Activated CD4-positive, CD25-positive, alpha-beta regulatory T cell treated with anti-CD3 and anti-CD28 coated beads, Interleukin-2, amount 50 U/mL, for 72 hours (primary cell): ENCODE results near the gene HDAC8.
"Not testable (repeated sequence)": the region's sequence is repeated elsewhere in the genome, so short reads cannot be mapped to it uniquely, and the experiment has no call there.

Source experiments
- DNase-seq: peaks from one replicate; pipeline ENCODE4 v3.0.0; 2021

HDAC8 gene

GRCh38 chrX:72572248-72573157, at the start of gene HDAC8:
Gene HDAC8, minus strand, starts transcription at chrX:72572843. Its CDS starts 82 bp downstream, at chrX:72572761.
- DNase-seq, result peak; percentile 33

GRCh38 chrX:72621625-72622485, 49.2 kb upstream of the HDAC8 start:
- DNase-seq, result no peak

DNA sequence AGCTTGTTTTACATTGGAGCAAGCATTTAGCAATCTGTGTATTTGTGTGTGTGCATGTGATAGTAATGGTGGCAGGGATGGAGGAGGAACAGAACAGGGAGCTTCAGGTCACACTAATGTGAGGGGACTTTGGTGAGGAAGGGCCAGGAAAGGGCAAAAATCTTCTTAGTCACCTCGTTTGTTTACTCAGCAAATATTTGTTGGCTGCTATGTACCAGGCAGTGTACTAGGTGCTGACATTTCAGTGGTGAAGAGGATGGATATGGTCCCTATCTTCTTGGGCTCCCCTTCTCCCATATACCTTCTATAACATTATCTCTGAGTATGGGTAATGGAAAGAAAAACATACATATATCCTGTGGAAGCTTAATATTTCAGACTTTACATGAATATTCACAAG, 48.5 kb upstream of the HDAC8 start:
- no peak for DNase-seq

DNA sequence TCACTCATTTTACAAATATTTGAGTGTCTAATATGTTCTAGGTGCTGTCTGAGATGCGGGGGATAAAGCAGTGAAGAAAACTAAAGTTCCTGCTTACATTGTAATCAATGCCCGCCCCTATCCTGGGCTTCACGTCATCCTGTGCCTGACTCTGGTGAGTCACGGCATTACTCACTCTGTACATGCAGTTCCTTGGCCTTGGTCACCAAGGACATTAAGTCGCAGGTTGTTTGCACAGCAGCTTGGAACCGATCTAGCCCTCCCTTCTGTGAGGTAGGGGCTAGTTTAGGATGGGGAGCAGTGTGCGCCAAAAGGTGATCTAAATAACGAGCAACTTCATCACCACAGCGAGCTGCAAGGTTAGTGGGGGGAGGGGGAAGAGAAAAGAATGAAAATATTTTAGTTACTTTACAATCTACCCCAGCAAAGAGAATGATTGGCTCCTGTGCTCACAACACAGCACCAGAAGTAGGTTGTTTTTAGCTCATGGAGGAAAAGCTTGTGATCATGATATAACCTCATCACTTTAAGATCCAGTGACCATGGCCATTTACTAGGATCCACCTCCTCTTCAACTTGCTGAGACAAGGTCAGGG, 48.0 kb upstream of the HDAC8 start:
- peak; percentile 30 for DNase-seq

GRCh38 chrX:72609313-72609712, 36.7 kb upstream of the HDAC8 start:
- DNase-seq, result no peak

DNA sequence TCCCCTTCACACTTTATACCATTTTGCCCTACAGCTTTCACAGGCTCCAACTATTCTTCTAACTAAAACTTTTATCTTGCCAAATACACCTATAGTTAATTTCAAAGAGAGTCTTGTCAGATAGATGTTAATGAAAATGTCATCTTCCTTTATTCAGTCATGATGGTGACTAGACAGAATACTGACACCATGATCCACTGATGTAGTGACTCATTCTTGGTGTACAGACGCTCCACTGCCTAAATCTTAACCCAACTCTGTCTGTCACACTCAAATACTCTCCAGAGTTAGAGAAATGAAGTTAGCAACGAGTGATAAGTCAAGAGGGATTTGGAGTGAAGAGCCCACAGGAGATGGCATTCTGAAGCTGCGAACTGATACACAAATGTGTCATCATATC, 32.1 kb upstream of the HDAC8 start:
- DNase-seq, result no peak

DNA sequence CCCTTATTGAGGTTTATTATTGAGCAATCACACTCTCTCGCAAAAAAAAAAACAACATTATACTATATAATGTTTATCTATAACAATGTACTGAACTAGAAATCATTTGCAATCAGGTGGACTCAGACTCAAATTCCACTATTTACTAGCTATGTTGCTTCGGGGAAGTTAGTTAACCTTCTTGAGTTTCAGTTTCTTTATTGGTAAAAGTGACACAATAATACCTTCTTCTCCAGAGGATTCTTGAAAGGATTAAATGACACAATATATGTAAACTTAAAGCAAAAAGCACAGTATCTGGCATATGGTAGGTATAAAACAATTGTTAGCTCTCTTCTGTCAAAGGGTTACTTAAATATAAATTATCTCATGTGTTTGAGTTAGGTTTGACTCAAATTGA, 31.5 kb upstream of the HDAC8 start:
- DNase-seq, result no peak

DNA sequence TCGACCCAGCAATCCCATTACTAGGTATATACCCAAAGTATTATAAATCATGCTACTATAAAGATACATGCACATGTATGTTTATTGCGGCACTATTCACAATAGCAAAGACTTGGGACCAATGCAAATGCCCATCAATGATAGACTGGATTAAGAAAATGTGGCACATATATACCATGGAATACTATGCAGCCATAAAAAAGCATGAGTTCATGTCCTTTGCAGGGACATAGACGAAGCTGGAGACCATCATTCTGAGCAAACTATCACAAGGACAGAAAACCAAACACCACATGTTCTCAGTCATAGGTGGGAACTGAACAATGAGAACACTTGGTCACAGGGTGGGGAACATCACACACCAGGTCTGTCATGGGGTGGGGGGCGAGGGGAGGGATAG, 18.4 kb upstream of the HDAC8 start:
- not testable (repeated sequence) for DNase-seq

- DNase-seq, result no peak
These were observed 11.5 kb upstream of the HDAC8 start for GRCh38 chrX:72584163-72584562.

DNA sequence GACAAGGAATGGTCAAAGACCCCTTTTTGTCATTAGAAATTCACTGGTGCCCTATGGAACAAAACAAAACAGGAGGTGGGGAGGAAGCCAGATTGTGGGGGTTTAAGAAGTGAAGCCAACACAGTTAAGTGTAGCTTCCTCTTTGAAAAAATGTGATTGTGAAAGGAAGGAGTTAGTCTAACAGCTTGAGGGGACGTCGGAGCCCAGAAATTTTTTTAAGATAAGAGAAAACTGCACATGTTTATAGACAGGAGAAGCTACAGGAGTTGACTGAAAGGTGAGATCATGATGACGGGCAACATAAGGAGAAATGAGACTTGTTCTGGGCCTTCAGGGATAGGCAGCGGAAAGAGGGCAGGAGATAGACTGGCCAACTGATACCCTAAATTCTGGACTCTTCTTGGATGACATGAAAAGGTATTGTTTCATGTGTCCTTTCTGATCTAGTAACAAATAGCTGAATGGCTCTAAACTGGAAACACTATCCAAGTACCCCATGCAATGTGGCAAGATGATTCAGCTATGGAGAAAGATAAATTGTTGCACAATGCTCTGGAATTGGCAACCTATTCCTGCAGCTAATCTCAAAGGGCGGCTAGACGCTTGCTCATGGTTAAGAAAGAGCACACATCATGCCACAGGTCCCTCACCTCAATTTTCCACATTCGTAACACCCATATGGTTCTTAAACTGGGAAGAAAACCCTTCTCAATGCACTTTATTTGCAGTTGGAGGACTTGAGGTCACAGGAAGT, 3.7 kb upstream of the HDAC8 start:
- no peak for DNase-seq

- no peak for DNase-seq
These were observed 492 bp upstream of the HDAC8 start for GRCh38 chrX:72573158-72573511.

DNA sequence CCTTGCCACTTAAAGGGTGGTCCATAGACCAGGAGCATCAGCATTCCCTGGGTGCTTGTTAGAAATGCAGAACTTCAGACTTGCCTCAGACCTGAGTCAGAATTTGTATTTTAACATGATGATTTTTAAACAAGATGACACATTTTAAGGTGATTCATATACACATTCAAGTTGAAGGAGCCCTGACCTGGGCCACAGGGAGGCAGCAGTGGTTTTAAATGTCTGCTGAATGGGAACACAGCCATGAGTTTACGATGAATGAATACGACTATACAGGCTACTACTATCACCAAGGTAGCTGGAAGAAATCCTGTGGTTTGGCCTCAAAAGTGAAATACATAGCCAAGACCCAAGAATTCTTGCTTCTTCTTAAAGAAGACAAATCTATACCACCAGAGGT, 2.9 kb downstream of the HDAC8 start:
- no peak for DNase-seq

DNA sequence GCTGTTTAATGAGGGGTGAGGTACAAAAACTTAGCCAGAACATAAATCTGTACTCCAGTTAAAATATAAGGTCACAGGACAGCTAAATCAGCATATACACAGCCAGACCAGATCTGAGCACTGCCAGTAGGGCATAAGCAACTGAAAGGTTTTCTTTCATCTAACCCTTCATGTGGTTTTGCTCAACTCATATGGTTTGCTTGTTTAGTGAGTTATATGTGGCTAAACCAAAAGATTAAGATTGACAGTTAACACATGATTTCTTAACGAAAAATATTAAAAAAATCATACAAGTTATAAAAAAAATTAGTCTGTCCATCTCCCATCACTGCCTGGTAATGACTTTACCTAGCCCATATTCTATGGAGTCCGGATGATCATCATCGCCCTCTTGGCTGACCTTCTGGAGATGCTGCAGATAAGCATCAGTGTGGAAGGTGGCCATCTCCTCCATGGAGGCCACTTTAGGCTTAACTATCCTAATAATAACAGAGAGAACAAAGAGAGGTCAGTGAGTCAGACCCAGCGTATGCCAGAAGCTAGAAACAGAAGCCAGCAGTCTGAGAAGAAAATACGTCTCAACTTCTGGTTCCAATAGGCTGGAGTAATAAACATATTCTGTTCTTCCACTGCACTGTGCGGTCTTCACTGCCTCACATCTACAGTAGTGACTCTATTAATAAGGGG, 4.1 kb downstream of the HDAC8 start:
- DNase-seq, result no peak

GRCh38 chrX:72566448-72566847, 6.2 kb downstream of the HDAC8 start:
- DNase-seq, result no peak

DNA sequence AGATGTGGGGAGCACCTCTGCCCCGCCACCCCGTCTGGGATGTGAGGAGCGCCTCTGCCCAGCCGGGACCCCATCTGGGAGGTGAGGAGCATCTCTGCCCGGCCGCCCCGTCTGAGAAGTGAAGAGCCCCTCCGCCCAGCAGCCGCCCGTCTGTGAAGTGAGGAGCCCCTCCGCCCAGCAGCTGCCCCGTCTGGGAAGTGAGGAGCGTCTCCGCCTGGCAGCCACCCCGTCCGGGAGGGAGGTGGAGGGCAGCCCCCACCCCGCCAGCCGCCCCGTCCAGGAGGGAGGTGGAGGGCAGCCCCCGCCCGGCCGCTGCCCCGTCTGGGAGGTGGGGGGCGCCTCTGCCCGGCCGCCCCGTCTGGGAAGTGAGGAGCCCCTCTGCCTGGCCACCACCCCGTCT, 13.0 kb downstream of the HDAC8 start:
- not testable (repeated sequence) for DNase-seq

GRCh38 chrX:72554448-72555140, 18.0 kb downstream of the HDAC8 start:
- DNase-seq, result no peak

DNA sequence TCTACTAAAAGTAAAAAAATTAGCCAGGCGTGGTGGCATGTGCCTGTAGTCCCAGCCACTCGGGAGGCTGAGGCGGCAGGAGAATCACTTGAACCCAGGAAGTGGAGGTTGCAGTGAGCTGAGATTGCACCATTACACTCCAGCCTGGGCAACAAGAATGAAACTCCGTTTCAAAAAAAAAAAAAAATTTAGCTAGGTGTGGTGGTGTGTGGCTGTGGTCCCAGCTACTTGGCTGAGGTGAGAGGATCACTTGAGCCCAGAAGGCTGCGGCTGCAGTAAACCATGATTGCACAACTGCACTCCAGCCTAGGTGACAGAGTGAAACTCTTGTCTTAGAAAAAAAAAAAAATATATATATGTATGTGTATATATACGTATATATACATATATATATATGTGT, 20.2 kb downstream of the HDAC8 start:
- not testable (repeated sequence) for DNase-seq

DNA sequence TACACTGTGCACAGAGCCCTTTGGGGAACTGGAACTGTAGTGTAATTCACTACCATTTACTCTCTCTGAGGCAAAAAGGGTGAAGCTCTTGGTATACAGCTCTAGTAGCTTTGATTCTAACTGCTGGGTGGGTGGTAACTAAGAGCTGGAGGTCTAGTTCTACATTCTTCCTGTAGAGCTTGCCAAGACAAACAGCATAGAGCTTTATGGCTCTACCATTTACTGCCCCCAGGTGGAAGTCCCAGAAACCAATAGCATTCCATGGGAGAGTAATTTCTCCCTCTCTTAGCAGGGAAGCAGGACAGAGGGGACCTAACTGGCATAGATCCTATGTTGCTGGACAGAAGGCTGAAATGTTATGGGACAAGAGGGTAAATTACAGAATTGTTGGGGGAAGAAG, 26.7 kb downstream of the HDAC8 start:
- DNase-seq, result no peak

GRCh38 chrX:72540318-72540717, 32.3 kb downstream of the HDAC8 start:
- no peak for DNase-seq

- DNase-seq, result no peak
These were observed 32.8 kb downstream of the HDAC8 start for GRCh38 chrX:72539822-72540221.

DNA sequence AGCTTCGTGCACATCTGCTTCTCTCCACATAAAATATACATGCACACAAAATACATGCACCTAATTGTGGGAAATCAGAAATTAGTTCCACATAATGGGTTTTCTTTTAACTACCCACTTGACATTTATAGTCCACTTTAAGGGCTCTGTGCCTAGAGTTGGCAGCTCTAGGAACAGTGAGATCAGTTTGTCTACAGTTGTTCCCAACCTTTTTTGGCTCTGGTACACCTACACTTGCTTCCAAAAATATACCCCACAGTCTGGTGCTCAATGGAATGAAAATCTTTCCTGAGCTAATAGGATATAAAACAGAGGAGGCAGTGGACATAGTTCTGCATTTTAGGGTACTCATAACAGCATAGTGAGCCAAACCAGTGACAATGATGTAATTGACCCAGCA, 36.1 kb downstream of the HDAC8 start:
- DNase-seq, result no peak

- no peak for DNase-seq
These were observed 40.3 kb downstream of the HDAC8 start for GRCh38 chrX:72532366-72532765.
